Ovary (tissue), 3 donors: ENCODE data around the gene CCDC187.

Source experiments
- EP300 ChIP-seq: sonication (generic); formaldehyde crosslinking; IDR thresholded peaks from one replicate; pipeline ENCODE4 v1.6.1; 2017; ENCODE audit warnings: antibody characterized with exemption
- POLR2A ChIP-seq: fragments of 450-650 bp; IDR thresholded peaks from one replicate; pipeline ENCODE4 v1.6.1; 2017; ENCODE audit warnings: antibody characterized with exemption, mild to moderate bottlenecking, moderate library complexity
- TF ChIP-seq, protein P1 (sequence below), 3 donors: fragments of 450-650 bp in 2 of 3; fragments of 200-600 bp in 1 of 3; IDR thresholded peaks; one replicate each; pipeline versions ENCODE4 v1.5.1 to v1.8.0; 2016 to 2022; ENCODE audit warnings: antibody characterized with exemption in 3 of 3, mild to moderate bottlenecking in 1 of 3
- donor health status: DM: no; HTN: no; CAD: no.

- TF ChIP-seq, protein P1, sequence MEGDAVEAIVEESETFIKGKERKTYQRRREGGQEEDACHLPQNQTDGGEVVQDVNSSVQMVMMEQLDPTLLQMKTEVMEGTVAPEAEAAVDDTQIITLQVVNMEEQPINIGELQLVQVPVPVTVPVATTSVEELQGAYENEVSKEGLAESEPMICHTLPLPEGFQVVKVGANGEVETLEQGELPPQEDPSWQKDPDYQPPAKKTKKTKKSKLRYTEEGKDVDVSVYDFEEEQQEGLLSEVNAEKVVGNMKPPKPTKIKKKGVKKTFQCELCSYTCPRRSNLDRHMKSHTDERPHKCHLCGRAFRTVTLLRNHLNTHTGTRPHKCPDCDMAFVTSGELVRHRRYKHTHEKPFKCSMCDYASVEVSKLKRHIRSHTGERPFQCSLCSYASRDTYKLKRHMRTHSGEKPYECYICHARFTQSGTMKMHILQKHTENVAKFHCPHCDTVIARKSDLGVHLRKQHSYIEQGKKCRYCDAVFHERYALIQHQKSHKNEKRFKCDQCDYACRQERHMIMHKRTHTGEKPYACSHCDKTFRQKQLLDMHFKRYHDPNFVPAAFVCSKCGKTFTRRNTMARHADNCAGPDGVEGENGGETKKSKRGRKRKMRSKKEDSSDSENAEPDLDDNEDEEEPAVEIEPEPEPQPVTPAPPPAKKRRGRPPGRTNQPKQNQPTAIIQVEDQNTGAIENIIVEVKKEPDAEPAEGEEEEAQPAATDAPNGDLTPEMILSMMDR (IDR thresholded peaks at IDR 0.05) = no peak
- TF ChIP-seq POLR2A (no peak), EP300 (no peak)
Measured at GRCh38 chr9:136295542-136296433, 8.1 kb downstream of the CCDC187 start.
